Measurements from ENCODE around the gene ZNF280B.

The ZNF280B gene, protein sequence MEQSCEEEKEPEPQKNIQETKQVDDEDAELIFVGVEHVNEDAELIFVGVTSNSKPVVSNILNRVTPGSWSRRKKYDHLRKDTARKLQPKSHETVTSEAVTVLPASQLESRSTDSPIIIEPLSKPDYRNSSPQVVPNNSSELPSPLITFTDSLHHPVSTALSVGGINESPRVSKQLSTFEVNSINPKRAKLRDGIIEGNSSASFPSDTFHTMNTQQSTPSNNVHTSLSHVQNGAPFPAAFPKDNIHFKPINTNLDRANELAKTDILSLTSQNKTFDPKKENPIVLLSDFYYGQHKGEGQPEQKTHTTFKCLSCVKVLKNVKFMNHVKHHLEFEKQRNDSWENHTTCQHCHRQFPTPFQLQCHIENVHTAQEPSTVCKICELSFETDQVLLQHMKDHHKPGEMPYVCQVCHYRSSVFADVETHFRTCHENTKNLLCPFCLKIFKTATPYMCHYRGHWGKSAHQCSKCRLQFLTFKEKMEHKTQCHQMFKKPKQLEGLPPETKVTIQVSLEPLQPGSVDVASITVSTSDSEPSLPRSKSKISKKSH

DNA sequence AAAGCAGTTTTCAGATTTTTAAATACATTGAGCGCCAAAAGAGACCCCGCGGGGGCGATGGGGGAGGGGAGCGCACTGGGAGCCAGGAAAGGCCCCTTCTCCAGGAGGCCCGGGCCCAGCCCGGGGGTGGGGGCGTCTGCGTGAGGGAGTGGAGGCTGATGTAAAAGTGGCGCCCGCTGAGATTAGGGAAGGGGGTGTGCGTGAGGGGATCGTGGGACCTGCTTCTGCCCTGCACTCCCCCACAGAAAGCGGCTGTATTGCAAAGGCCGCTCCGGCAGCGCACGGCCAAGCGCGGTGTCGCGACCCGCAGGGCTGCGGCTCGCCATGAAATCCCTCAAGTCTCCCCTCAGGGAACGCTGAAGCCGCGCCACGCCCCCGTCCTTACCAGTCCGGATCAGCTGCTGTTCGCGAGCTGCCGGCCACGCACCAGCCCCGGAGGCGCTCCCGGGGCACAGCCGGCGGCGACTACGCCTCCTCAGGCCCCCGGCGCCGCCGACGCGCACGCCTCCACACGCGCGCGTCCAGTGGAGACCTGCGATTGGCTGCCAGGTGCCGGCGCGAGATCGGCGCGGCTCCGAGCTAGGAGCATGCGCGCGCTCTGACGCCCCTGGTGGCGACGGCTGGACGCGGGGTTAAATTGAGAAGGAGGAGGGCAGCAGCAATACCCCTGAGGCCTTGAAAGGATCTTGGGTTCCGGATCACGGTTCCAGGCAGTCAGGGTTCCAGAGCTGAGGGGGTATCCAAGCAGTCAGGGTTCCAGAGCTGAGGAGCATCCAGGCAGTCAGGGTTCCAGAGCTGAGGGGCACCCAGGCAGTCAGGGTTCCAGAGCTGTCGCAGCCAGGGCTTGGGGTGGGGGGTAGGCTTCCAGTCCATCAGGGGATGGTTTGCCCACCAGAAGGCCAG, at the start of gene ZNF280B:
Gene ZNF280B (minus strand): TSS at position 469 of the 903 bp plus-strand sequence. CDS start 19,344 bp downstream, outside the sequence.
- DNase-seq (ENCODE audit: low read depth), result peak; percentile 77

DNA sequence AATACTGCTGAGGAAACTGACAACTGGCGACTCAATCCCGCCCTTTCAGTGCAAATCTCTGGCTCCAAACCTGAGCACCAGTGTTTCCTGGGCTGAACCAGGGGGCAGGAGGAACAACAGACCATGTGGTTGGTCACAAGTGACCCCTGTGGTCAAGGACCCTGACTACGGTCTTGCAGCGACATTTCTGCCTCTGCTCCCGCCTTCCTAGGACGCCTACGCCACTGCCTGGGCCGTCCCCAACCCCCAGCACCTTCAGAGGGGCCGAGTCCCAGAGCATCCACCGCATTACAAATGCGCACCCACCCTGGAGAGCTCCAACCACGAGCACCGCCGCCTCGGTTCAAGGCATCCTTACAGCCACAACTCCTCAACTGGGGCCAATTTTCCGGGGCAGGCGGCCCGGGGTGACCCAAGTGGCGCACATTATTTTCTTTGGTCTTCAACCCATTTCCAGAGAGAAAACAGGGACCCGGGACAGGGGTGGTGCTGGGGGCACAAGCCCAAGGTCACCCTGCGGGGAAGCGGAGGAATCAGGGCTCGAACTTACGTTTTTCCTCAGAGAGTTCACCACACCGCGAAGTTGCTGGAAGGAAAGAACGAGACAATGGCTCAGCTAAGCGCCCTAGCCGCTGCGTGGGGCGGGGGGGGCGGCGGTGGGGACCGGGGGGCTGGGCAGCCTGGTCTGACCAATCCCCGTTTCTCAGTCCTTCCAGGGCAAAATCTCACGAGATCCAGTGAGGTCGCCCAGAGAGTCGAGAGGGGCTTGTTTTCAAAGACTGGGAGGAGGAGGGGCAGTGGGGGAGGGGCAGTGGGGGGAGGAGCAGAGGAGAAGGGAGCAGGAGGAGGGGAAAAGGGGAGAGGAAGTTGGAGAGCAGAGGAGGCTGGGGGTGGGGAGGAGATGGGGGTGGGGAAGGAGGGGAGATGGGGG, 48.7 kb upstream of the ZNF280B start:
- DNase-seq (ENCODE audit: low read depth), result no peak

DNA sequence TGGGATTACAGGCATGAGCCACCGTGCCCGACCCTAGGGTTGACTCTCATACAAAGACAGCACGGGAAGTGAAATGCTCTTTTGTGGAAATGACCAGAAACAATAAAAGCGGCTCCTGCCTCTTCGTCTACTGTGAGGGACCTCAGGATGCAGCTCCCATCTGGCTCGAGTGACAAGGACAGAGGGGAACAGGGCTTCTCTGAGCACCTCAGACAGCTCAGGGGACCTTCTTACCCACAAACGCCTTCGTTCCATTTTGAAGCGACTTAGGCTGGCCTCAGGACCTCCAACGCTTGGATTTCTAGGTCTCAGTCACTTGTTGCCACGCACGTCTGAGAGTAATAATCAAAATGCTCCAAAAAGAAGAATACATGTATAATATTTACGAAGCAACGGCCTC, 48.0 kb upstream of the ZNF280B start:
- DNase-seq (ENCODE audit: low read depth), result no peak

DNA sequence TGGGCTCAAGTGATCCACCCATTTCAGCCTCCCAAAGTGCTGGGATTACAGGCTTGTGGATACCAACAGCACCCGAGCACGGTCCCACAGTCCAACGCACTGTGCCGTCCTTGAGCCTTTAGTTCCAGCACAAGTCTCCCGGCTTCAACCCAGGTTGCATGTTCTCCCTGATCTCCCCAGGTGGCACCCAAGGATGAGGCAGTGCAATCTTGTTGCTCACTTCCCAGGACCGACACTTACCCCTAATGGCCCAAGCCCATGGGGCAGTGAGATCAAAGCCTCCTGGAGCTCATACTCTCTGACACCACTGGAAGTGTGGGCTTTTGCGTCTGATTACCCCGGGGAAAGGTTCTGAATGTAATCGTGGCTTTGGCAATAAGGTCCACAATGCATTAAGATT, 47.1 kb upstream of the ZNF280B start:
- DNase-seq (ENCODE audit: low read depth), result no peak

DNA sequence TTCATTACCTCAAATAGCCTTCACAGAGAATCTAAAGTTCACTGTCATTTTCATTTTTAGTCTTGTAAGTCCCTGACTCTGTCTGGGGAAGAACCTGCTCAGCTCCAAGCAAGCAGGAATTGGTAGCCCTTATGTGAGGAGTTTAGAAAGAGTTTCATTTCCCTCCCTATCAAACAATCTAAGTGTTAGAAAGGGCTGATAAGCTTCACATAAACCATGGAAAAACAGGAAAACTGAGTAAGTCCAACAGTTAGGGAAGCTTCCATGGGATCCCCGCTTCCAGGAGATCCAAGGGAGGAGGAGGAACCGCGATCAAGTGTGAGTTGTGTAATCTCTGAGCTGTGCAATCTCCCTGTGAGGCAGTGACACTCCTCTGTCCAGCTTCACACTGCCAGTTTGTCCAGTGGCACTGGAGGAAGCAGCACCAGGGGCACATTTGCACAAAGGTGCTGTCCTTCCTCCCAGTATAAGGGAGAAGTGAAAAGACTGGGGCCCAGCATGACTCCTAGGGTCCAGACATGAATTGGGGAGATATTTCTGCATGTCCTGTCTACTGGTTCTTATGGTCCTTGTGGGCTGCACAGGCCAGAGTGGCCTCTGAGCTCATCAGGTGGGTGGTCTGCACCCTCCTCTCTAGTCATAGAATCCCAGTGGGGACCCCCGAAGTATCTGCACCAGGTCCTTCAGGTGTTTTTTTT, 46.2 kb upstream of the ZNF280B start:
- no peak for DNase-seq (ENCODE audit: low read depth)

DNA sequence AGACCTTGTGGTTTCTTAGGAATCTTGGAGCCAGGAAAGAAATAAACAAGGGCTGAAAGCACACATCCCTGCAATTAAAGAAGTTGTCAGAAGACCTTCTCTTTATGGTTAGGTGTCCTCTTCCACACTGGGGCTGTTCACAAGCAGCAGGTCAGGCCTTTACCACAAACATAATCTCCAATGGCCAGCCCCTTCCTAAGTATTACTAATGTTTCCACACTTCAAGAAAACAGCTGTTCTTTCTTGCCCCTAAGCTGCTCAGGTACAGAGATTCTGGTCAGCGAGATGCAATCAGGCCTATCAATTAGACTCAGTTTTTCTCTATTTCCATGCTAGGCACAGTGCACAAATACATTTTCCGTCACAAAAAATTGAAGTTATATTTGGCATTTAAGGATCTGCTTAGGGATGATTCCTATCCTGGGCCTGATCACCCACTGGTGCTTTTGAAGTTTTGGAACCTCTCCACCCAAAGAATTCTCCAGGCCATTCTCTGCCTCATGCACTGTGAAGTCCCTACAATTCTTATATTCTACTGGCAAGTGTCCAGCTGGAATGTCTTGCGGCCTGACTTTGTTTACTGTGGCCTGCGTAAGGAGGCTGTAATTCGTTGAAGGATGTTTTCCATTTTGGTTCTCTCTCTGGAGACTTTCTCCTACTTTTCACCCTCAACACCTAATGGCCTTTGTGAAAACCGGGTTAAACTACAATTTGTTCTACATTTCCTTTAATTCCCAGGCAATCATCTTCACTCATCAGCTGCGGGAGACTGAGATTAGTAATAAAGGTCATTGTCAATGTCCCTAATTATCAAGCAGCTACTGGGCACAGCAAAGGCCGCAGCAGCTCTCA, 45.4 kb upstream of the ZNF280B start:
- no peak for DNase-seq (ENCODE audit: low read depth)

DNA sequence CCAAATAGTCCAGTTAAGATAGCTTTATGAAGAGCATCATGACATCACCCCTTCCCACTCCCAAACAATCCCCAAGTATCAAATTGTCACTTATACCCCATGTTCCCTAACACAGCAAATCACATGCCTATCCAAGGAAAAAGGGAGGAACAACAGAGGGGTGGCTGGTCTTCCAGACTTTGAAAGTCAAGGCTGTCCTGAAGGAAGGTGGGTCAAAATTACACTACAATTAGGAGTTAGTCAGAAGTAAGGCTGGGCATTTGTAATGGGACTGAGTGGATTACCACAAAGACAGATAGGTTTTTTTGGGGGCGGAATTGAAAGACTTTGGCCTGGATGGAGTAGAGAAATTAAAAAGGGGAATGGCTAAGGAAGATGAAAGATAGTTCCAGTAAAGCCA, 44.6 kb upstream of the ZNF280B start:
- DNase-seq (ENCODE audit: low read depth), result no peak

DNA sequence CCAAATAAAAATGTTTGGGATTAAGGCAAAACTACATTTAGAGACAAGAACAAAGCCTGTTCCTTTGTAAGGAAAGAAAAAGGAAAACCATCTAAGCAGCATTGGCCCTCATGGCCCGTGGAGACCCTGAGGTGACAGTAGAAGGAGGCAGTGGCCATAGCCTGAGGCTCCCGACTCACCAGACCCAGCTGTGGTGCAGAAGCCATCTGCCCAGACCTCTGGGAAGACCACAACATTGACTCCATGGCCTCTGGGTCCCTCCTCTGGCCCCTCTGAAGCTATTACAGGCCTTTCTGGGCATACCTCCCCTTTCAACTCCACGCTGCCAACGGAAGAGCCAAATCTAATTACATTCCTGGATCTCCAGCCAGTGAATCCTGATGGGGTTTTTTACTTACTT, 44.1 kb upstream of the ZNF280B start:
- DNase-seq (ENCODE audit: low read depth), result no peak

DNA sequence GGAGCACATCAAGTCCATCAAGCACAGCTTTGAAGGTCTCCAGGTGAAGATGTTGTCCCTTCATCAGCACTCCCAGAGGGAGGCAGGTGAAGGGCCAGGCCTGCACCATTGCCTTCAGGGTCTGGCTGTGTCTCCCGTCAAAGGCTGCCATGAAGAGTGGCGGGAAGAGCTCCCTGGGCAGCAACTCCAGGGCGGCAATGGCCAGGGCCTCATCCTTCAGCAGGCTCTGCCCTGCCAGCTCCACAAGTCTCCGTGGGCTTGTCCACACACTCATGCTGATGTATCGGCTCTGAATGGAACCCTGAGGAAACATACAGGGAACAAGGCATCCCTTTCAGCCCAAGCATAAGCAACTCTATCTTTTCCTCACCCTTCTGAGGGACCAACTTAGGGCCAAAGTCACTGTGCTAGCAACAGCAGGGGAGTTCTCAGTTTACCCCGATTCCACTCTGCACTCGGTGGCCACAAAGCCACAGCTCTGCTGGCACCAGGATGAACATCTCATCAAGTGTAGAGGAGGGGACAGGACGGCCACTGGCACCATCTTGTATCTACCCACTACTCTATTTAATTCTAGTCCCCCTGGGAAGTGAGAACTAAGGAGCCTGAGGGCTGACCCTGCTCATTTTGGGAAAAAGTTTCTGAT, 42.4 kb upstream of the ZNF280B start:
- no peak for DNase-seq (ENCODE audit: low read depth)

DNA sequence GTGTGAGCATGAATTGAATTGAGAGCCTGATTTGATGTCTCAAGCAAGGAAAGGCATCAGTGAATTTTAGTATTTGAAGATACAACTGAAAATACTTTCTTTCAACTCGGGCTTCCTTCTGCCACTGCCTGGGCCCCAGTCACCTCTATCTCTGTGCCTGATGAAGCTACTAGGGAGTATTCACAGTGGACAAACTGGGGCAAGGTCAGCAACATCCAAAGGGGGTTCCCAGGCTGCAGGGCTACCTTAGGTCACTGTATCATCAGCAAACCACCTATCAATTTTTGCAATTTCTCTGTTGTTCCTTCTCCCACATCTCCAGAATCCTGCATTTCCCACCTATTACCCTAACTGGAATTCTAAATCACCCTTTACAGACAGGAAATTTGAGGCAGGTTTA, 40.4 kb upstream of the ZNF280B start:
- no peak for DNase-seq (ENCODE audit: low read depth)

DNA sequence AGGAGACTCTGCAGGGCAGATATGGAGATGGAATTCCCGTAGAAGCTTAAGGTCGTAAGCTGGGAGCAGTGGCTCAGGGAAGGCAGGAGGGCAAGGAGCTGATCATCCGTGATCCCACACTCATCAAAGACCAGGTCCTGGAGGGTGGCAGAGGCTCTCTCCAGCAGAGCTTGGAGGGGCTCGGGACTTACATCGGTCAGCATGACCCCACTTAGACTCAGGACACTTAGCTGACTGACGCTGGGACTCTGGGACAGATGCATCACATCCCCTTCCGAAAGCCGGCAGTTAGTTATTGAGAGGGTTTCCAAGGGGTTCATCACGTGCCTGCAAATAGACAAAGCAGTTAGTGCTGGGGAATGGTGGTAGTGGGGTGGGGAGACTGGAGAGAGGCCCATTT, 39.8 kb upstream of the ZNF280B start:
- DNase-seq (ENCODE audit: low read depth), result no peak

DNA sequence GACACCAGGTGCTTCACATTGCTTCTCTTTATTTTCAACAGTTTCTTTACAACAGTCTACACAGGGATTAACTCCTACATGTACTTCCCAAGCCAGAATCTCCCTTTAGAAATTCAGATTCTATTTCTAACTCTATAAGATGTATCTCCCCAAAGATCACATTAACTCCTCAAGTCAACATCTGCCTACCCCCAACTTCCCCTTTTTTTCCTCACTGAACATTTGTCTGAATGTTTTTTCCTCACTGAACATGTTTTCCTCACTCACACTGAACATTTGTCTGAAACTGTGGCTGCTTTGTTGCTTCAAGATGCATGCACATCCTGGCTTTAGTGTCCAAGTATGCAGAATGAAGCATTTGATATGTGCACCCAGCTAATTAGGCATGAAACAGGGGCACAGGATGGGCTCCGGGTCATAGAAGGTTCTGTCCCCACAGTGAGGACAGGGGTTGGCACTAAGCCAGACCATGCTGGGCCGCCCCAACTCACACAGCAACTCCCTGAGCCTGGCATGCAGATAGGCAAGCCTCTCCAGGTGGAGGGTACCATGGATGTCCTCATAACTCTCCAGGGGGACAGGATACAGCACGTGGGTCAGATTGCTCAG, 39.3 kb upstream of the ZNF280B start:
- DNase-seq (ENCODE audit: low read depth), result no peak

DNA sequence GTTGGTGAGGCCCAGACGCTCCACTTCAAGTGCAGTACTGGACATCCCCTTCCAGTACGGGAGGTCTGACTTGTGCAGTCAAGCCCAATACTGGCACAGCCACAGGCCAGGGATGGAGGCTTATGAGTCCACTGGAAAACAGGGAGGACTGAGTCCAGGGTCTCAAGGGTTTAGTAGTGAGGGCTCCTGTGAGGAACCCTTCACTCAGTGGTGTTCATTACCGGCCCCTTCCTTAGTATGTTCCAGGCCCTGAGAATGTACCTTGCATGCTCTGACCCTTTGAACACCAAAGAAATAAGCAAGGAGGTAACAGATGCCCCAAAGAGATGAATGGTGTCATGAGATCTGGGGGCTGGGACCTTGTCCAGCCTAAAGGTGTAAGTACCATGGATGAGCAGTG, 38.7 kb upstream of the ZNF280B start:
- no peak for DNase-seq (ENCODE audit: low read depth)

DNA sequence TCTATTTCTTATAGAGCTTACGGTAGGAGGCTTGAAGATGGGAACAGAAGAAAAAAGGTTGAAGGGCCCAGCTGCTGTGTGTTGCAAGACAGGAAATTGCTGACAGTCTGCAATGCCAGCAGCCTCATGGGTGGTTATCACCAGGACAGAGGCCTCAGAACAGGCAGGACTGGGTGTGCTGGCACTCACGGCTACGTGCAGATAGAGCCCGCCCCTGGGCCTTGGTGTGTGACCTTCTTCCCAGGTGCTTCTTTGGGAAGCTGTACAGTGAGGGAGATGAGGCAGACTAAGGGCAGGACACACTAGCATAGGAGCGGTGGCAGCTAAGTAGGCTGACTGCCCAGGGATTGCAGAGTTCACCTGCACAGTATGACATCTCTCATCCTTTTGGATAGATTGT, 37.9 kb upstream of the ZNF280B start:
- no peak for DNase-seq (ENCODE audit: low read depth)

DNA sequence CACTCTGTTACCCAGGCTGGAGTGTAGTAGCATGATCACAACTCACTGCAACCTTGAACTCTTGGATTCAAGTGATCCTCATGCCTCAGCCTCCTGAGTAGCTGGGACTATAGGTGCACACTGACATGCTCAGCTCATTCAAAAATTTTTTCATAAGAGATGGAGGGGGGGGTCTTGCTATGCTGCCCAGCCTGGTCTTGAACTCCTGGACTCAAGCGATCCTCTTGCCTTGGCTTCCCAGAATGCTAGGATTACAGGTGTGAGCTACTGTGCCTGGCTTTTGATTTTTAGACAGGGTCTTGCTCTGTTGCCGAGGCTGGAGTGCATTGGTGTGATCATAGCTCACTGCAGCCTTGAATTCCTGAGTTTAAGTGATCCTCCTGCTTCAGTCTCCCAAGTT, 36.5 kb upstream of the ZNF280B start:
- DNase-seq (ENCODE audit: low read depth), result no peak

DNA sequence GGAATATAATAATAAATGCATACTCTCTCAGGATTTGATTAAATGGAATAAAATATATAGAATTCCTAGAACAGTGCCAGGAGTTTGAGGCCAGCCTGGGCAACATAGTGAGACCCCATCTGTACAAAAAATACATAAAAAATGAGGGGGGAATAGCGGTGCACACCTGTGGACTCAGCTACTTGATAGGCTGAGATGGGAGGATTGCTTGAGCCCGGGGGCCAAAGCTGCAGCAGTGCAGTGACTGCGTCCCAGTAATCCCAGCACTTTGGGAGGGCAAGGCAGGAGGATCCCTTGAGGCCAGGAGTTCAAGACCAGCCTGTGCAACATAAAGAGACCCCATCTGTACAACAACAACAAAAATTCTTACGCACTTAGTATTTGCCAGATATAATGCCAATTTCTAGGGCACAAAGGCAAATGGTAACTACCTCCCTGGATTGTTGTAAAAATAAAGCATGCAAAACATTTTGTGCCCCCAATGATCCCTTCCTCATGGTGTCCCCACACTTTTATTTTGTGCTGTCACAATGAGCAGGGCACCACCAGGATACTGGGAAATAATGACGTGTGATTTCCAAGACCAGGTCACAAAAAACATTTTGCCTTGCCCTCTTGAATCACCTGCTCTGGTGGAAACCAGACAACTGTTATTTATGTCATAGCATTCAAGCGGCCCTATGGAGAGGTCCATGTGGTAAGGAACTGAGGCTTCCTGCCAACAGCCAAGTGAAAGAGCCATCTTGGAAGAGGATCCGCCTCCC, 29.9 kb upstream of the ZNF280B start:
- no peak for DNase-seq (ENCODE audit: low read depth)

DNA sequence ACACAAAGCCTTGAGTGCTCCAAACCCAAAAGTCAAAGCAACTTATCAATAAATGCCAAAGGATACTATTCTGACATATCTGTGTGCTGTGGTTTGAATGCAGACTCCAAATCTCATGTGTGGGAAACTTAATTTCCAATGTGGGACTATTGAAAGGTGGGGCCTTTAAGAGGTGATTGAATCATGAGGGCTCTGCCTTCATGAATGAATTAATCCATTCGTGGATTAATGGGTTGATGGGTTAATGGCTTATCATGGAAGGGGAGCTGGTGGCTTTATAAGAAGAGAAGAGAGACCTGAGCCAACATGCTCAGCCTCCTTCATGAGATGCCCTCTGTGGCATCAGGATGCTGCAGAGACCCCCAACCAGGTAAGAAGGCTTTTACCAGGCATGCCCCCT, 28.4 kb upstream of the ZNF280B start:
- DNase-seq (ENCODE audit: low read depth), result no peak

DNA sequence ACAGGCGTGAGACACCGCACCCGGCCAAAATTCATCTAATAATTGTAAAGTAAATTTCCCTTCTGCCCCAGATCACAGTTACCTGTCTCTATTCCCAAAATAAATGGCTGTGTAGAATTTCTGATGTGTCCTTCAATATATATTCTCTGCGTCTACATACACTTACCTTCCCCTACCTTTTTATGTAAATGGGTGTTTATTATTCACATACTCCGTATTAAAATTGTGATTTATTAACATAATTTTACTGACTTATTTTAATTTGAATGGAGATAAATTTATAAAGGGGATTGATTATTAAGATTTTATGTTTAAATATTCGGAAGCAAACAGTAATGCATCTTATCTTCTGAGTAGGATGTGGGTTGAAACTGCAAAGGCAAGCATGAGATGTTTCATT, 28.0 kb upstream of the ZNF280B start:
- no peak for DNase-seq (ENCODE audit: low read depth)

DNA sequence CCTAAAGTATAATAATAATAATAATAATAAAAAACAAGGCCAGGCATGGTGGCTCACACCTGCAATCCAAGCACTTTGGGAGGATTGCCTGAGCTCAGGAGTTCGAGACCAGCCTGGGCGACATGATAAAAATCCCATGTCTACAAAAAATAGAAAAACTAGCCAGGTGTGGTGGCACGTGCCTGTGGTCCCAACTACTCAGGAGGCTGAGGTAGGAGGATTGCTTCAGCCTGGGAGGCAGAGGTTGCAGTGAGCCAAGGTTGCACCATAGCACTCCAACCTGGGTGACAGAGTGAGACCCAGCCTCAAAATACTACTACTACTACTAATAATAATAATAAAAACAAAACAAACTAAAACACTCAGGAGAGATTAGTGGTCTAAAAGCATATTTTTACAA, 27.1 kb upstream of the ZNF280B start:
- no peak for DNase-seq (ENCODE audit: low read depth)
